Activated naive CD8-positive, alpha-beta T cell treated with anti-CD3 and anti-CD28 coated beads, Interleukin-2, amount 50 U/mL, for 24 hours (primary cell): ENCODE measurements around the gene L3MBTL2.

Experiments
- ATAC-seq: fragments of 150-1000 bp; cut with Tn5 transposase; one replicate; pipeline ENCODE4 v1.10.0; 2021
- DNase-seq: peaks from one replicate; pipeline ENCODE4 v3.0.0; 2021
- H3K27ac Mint-ChIP-seq: one replicate; pipeline ENCODE4 v1.8.0; 2021; ENCODE audit warnings: mild to moderate bottlenecking, mixed read lengths
- H3K27me3 Mint-ChIP-seq: one replicate; pipeline ENCODE4 v1.8.0; 2021; ENCODE audit warnings: mixed read lengths
- H3K36me3 Mint-ChIP-seq: one replicate; pipeline ENCODE4 v1.8.0; 2021; ENCODE audit warnings: low read depth, mixed read lengths
- H3K4me1 Mint-ChIP-seq: one replicate; pipeline ENCODE4 v1.8.0; 2021; ENCODE audit warnings: mixed read lengths
- H3K4me3 Mint-ChIP-seq: one replicate; pipeline ENCODE4 v1.8.0; 2021; ENCODE audit warnings: mild to moderate bottlenecking, moderate library complexity, mixed read lengths
- H3K9me3 Mint-ChIP-seq: one replicate; pipeline ENCODE4 v1.8.0; 2021; ENCODE audit warnings: mixed read lengths

Gene L3MBTL2

DNA sequence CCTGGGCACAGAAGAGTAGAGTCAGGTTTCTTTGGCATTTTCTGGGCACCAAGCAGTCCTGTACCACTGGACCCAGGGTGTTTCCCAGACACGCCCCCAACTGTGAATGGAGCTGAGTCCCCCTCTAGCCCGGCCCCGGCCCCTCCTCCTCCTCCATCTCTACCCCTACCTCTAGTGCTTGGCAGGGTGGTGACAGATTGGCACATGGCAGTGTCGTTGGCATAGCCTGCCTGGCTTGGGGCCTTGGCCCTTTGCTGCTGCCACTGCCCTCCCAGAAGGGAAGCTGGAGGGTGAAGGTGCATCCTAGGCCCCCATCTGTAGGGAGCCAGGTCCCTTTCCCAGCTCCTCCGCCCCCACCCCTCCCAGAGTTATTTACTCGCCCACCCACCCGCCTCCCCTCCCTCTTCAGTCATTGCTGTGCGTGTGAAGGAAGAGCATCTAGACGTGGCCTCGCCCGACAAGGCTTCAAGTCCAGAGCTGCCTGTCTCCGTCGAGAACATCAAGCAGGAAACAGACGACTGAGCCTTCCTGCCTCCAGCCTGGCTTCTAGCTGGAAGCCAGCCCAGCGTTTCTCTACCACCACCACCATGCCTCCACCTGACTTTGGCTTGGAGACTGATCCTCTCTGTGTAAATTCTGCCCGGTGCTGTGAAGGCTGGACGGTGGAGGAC is 24.8 kb downstream of the L3MBTL2 start:
- no peak overlapping the region for H3K27ac Mint-ChIP-seq
- H3K36me3 Mint-ChIP-seq = peaks cover 20% of the 10 kb centered on the region
- no peak overlapping the region for H3K4me3 Mint-ChIP-seq
- no peaks in the 10 kb centered on the region for H3K27me3 Mint-ChIP-seq
- DNase-seq (no peak), ATAC-seq (no peak)
- H3K9me3 Mint-ChIP-seq = no peaks in the 10 kb centered on the region
- H3K4me1 Mint-ChIP-seq = no peaks in the 10 kb centered on the region

DNA sequence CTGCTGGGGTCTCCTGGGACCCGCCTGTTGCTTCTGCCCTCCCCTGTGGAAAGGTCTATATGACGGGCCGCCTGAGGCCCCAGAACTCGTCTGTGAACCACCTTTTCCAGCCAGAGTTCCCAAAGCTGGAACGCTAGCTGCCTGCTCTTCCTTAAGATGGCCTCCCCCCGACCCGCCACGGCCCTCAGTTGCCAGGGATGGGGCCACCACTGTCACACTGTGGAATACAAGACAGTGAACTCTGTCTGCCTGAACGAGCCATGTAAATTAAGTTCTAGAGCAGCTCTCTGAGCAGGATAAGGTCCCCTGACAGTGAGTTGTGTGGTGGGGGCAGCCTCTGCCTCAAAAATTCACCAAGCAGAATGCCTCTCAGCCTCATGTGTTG is 25.3 kb downstream of the L3MBTL2 start:
- Mint-ChIP-seq H3K36me3 (peaks cover 18% of the 10 kb centered on the region), H3K27ac (no peak overlapping the region), H3K9me3 (no peaks in the 10 kb centered on the region), H3K4me3 (no peak overlapping the region), H3K4me1 (no peaks in the 10 kb centered on the region), H3K27me3 (no peaks in the 10 kb centered on the region)
- DNase-seq (no peak), ATAC-seq (no peak)

DNA sequence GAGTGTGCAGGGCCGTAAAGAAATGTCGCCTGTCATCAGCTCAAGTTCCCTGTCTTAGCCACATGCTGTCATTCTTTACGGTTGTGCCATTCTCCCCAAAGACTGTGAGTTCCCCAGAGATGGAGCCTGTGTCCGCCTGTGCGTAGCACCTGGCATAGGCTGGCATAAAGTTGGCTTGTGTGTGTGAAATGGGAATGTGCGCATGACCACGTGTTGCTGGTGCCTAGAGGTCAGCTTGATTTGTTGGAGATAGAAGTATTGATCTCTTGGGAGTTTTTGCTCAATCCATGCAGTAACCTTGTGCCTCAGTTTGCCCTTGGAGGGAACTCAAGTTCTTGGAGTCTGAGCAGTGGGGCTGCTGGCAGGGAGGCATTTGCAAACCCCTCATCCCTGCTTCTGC is 26.3 kb downstream of the L3MBTL2 start:
- Mint-ChIP-seq H3K4me1 (no peaks in the 10 kb centered on the region), H3K27me3 (no peaks in the 10 kb centered on the region), H3K27ac (no peak overlapping the region), H3K4me3 (no peak overlapping the region), H3K9me3 (no peaks in the 10 kb centered on the region), H3K36me3 (peaks cover 14% of the 10 kb centered on the region)
- ATAC-seq (no peak), DNase-seq (no peak)

DNA sequence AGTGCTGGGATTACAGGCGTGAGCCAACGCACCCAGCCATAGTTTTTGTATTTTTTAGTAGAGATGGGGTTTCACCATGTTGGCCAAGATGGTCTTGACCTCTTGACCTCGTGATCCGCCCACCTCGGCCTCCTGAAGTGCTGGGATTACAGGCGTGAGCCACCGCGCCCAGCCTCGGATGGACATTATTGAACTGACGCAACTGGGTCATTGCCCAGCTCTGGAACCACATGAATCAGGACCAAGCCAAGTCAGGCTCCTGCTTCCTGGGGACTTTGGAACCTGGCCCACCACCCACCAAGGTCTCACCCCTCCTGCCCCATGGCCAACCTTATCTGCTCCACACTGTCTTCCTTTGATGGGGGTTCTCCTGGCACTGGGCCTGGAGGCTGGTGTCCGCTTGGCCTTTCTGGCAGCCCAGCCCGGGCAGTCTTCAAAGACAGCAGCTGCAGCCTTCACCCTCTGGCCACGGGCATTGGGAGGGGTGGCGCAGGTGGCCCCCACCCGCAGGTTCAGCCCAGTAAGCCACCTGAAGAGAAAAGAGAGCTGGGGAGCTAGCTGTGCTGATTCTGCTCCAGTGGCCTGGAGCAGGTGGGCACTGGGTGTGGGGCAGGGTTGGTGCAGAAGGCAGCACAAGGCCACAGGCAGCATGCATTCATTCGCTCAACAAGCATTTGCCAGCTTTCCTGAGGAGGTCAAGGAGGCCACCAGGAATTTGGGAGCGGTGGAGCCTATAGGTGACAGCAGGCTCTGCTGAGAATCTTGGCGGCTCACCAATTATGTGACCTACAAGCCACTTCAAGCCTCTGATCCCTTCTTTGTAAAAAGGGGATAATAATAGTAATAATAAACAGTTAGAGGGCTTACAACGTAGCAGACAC is 29.9 kb downstream of the L3MBTL2 start:
- Mint-ChIP-seq H3K4me1 (peaks cover 7% of the 10 kb centered on the region), H3K27me3 (peaks cover 3% of the 10 kb centered on the region), H3K9me3 (no peaks in the 10 kb centered on the region), H3K4me3 (no peak overlapping the region), H3K27ac (no peak overlapping the region), H3K36me3 (peaks cover 5% of the 10 kb centered on the region)
- no peak for ATAC-seq
- DNase-seq = no peak

DNA sequence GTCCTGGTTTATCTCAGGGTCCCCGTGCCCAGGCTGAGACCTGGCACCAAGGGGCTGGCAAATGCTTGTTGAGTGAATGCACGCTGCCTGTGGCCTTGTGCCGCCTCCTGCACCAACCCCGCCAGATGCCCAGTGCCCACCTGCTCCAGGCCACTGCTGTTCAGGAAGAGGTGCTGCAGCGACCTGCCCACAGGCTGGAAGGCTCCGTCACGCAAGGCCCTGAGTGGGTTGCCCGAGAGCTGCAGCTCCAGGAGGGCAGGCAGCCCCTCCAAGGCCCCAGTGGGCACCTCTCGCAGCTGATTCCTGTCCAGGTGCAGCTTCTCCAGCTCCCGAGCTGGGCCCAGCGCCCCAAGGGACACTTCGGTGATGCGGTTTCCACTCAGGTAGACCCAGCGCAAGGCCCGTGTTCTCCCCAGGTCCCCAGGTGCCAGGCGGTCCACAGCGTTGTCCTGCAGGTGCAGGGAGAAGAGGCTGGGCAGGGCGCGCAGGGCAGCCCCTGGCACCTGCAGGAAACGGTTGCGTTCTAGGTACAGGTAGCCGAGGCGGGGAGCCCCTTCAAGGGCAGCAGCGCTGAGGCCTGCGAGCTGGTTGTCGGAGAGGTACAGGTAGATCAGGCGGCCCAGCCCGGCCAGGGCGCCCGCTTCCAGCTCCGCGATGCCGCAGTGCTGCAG is 32.1 kb downstream of the L3MBTL2 start:
- ATAC-seq = no peak
- H3K36me3 Mint-ChIP-seq = no peaks in the 10 kb centered on the region
- H3K9me3 Mint-ChIP-seq = no peaks in the 10 kb centered on the region
- H3K4me3 Mint-ChIP-seq = peak overlapping the region; percentile 53
- H3K4me1 Mint-ChIP-seq = peaks cover 7% of the 10 kb centered on the region
- H3K27me3 Mint-ChIP-seq = peaks cover 3% of the 10 kb centered on the region
- no peak overlapping the region for H3K27ac Mint-ChIP-seq
- no peak for DNase-seq

DNA sequence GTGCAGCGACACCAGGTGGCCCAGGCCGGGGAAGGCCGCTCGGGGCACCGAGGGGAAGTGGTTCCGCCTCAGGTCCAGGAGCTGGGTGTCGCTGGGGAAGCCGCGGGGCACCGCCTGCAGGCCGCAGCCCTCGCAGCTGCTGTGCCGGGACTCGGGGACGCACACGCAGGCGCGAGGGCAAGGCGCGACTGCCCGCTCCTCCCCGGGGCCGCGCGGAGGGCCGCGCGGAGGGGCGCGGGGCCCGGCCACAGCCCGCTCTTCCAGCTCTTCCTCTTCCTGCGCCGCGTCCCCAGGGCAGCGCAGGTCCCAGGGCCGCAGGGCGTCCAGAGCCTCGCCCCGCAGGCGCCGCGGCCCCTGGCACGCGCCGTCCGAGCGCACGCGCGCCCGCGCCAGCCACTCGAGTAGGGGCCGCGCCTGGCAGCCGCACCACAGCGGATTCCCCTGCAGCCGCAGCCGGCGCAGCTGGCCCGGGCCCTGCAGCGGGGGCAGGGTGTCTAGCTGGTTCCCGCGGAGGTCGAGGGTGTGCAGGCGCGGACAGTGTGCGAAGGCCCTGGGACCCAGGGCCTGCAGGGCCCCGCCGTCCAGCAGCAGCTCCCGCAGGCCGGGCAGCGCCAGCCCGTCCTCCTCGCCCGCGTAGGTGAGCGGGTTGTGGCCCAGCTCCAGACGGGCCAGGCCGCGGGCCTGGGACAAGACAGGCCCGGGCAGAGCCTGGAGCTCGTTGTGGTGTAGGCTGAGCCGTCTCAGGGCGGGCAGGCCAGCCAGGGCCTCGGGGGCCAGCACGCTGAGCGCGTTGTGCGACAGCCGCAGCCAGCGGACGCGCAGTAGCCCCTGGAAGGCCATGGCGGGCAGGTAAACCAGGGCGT is 32.8 kb downstream of the L3MBTL2 start:
- Mint-ChIP-seq H3K4me1 (peaks cover 7% of the 10 kb centered on the region), H3K9me3 (no peaks in the 10 kb centered on the region), H3K27me3 (peaks cover 3% of the 10 kb centered on the region), H3K36me3 (no peaks in the 10 kb centered on the region), H3K4me3 (peak overlapping the region; percentile 53), H3K27ac (no peak overlapping the region)
- peak; percentile 80 for DNase-seq
- peak; percentile 86 for ATAC-seq

DNA sequence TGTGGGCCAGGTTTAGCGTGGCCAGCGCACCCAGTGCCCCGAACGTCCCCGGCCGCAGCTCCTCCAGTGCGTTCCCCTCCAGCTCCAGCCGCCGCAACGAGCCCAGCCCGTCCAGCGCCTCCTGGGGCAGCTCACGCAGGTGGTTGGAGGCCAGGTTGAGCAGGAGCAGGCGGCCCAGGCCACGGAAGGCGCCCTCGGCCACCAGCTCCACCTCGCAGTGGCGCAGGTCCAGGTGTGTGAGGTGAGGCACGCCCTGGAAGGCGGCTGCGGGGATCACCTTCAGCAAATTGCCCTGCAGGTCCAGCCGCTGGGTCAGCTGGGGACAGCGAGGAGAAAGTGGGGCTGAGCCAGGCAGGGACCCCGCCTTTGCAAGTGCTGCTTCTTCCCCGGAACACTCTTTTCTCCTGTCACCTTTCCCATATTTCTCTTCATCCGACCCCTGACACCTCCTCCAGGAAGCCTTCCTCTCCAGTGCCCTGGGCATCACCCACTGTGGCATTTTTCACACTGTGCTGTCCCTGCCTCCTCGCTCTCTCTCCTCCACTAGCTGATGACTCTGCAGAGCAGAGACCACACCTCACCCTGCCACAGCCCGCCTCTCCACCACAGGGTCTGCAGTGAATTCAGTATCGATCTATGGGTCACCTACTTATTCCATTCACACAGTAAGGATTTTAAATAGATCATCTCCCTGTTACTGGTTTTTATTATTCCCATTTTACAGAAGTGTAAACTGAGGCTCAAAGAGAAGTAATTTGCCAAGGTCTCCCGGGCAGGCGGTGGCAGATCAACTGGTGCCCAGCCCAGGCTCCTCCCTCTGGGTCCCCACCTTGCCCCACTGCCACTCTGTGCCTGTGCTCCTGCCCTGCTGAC is 33.7 kb downstream of the L3MBTL2 start:
- peaks cover 7% of the 10 kb centered on the region for H3K4me1 Mint-ChIP-seq
- peaks cover 3% of the 10 kb centered on the region for H3K27me3 Mint-ChIP-seq
- no peak overlapping the region for H3K27ac Mint-ChIP-seq
- no peaks in the 10 kb centered on the region for H3K9me3 Mint-ChIP-seq
- ATAC-seq (no peak), DNase-seq (no peak)
- peak overlapping the region; percentile 50 for H3K4me3 Mint-ChIP-seq
- H3K36me3 Mint-ChIP-seq = no peaks in the 10 kb centered on the region

DNA sequence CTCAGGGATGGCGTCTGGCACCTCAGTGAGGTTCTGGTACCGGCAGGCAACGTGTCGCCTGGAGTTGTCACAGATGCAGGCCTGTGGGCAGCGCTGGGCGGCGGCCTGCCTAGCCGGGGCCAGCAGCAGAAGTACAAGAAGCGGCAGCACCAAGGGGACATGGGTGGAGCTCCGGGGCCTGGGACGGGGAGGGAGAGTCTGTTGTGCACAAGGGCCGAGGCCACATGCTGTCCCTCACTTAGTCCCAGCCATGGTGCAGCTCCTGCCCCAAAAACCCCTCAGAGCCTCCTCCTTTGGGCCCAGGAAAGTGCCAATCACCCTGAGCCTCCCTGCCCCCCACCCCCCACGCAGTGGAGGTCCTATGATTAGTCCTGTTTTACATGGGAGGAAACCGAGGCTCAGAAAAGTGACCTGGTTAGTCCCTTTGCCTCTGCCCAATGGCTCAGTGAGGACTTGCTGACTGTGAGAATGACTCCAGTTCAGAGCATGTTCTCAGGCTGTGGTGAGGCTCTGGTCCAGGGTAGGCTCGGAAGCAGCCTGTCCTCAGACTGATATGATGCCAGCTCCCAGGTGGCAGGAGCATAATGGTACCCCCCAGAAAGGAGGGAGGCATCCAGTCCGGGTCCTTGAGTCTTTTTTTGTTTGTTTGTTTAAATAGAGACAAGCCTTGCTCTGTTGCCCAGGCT is 34.5 kb downstream of the L3MBTL2 start:
- no peak for DNase-seq
- H3K4me3 Mint-ChIP-seq = no peak overlapping the region
- peaks cover 7% of the 10 kb centered on the region for H3K4me1 Mint-ChIP-seq
- no peak for ATAC-seq
- H3K36me3 Mint-ChIP-seq = no peaks in the 10 kb centered on the region
- H3K9me3 Mint-ChIP-seq = no peaks in the 10 kb centered on the region
- H3K27ac Mint-ChIP-seq = no peak overlapping the region
- H3K27me3 Mint-ChIP-seq = peaks cover 3% of the 10 kb centered on the region

DNA sequence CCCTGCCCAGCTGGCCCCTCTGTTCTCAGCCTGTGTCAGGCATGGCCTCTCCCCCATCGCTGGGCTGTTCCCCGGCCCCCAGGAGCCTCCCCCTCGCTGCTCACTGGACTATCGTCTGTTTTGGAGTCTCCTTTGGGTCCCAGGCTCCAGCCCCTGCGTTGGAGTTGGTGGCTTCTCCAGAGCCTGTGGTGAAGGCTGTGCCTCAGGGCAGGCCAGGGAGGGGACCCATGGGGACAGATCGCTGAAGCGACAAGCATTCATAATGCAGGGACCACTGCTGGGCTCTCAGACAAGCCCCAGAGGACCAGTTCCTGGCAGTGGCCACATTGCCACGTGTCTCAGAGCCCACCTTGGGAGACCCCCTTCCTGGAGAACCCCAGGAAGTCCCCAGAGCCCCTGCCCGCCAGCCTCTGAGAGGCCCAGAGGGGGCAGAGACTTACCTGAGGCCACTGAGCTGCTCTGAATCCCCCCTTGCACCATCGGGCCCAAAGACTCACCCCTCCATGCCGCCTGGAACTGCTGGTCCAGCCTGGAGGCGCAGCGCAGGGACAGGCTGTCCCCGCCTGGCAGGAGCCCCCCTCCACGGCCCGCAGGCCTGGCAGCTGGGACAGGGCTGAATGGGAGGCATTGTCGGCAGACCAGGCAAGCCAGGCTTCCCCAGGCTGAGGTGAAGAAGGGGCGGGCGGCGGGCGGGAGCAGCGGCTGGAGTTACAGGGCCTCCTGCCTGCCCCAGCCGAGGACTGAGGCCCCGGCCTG is 35.4 kb downstream of the L3MBTL2 start, which contains the start of gene CHADL:
CHADL (minus strand) TSS at position 555 of the 756 bp plus-strand sequence; CDS start at position 505, 50 bp downstream.
- Mint-ChIP-seq H3K27me3 (peaks cover 3% of the 10 kb centered on the region), H3K4me3 (no peak within 1 kb of the TSS), H3K36me3 (no peaks in the 10 kb centered on the region), H3K4me1 (peaks cover 7% of the 10 kb centered on the region), H3K27ac (no peak within 1 kb of the TSS), H3K9me3 (no peaks in the 10 kb centered on the region)
- ATAC-seq = no peak
- DNase-seq = no peak

DNA sequence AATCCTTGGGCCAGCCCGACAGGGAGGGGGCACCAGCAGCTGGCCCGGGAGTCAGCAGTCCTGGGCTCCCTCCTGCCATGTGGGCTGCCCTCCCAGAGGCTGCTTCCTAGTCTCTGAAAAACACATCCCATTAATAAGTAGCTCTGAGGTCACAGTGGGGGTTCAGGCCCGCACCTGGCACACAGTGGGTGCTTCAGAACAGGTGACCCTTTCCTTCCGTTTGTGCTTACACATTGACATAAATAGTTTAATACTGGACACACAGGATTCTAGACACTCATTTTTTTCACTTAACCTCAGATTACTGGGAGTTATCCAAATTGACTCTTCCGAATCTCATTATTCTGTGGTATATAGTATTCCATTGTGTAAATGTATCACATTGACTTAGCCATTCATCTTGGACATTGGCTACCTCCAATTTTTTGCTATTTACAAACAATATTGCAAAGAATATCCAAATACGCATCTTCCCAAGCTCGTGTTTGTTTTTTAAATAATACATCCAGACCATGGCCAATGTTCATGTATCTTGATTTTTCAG is 36.1 kb downstream of the L3MBTL2 start:
- Mint-ChIP-seq H3K36me3 (no peaks in the 10 kb centered on the region), H3K4me1 (peaks cover 7% of the 10 kb centered on the region), H3K27ac (no peak overlapping the region), H3K4me3 (no peak overlapping the region), H3K27me3 (peaks cover 3% of the 10 kb centered on the region), H3K9me3 (no peaks in the 10 kb centered on the region)
- ATAC-seq = no peak
- no peak for DNase-seq

DNA sequence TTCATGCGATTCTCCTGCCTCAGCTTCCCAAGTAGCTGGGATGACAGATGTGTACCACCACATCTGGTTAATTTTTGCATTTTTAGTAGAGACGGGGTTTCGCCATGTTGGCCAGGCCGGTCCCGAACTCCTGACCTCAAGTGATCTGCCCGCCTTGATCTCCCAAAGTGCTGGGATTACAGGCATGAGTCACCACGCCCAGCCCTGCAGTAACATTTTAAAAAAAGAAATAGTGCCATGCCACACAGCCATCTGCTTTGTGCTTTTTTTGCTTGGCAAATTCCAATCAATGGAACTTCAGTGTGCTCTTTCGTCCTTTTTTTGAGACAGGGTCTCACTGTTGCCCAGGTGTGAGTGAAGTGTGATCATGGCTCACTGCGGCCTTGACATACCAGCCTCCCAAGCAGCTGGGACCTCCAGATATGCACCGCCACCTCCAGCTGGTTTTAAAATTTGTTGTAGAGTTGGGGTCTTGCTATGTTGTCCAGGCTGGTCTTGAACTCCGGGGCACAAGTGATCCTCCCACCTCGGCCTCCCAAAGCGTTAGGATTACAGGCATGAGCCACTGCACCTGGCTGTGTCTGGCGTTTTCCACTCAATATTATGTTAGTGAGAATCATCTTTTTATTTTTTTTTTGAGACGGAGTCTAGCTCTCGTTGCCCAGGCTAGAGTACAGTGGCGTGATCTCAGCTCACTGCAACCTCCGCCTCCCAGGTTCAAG is 37.4 kb downstream of the L3MBTL2 start:
- Mint-ChIP-seq H3K4me1 (peaks cover 4% of the 10 kb centered on the region), H3K27me3 (no peaks in the 10 kb centered on the region), H3K4me3 (no peak overlapping the region), H3K36me3 (peaks cover 2% of the 10 kb centered on the region), H3K27ac (no peak overlapping the region), H3K9me3 (no peaks in the 10 kb centered on the region)
- no peak for ATAC-seq
- no peak for DNase-seq

DNA sequence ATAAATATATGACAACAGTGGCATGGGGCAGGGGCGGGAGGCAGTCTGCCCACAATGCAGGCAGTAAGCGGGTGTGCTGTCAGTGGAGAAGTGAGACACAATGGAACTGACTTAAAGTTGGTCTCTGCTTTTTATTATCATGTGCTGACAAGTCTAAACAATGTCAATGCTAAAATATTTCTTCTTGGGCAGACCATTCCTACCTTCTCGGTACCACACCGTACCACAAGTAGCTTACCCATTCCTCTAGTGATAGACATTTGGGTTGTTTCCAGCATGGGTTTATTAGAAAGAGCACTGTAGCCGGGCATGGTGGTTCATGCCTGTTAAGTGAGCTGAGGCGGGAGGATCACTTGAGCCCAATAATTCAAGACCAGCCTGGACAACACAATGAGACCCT is 38.2 kb downstream of the L3MBTL2 start:
- ATAC-seq (no peak), DNase-seq (no peak)
- no peaks in the 10 kb centered on the region for H3K9me3 Mint-ChIP-seq
- no peaks in the 10 kb centered on the region for H3K27me3 Mint-ChIP-seq
- no peak overlapping the region for H3K27ac Mint-ChIP-seq
- no peak overlapping the region for H3K4me3 Mint-ChIP-seq
- H3K36me3 Mint-ChIP-seq = peaks cover 6% of the 10 kb centered on the region
- H3K4me1 Mint-ChIP-seq = peaks cover 4% of the 10 kb centered on the region
